ENCODE results near the gene CUX1.
"Not testable (repeated sequence)": the region's sequence is repeated elsewhere in the genome, so short reads cannot be mapped to it uniquely, and the experiment has no call there.

Gene CUX1

DNA sequence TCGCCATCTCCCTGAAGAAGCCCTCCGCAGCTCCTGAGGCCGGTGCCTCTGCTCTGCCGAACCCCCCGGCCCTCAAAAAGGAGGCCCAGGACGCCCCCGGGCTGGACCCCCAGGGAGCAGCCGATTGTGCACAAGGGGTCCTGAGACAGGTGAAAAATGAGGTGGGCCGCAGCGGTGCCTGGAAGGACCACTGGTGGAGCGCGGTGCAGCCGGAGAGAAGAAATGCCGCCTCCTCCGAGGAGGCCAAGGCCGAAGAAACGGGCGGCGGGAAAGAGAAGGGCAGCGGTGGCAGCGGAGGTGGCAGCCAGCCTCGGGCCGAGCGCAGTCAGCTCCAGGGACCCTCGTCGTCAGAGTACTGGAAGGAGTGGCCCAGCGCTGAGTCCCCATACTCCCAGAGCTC lies 384.1 kb downstream of the CUX1 start:
- no peak for DNase-seq

DNA sequence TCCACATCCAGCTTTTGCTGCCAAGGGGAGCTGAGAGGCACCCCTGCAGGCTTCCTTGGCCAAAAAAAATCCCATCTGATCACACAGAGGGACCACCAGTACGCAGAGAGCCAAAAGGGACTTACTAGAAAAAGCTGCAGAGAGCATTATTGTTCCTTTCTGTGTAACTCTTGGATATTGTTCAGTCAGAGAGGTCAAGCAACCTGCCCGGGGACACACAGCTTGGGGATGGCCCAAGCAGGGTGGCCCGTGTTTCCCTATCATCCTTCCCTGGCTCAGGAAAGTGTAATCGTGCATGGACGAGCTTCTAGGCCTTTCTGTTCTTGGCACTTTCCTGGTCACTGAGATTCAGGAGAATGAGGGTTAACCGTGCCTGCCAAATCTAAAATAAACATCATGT lies 385.1 kb downstream of the CUX1 start:
- DNase-seq, result no peak

DNA sequence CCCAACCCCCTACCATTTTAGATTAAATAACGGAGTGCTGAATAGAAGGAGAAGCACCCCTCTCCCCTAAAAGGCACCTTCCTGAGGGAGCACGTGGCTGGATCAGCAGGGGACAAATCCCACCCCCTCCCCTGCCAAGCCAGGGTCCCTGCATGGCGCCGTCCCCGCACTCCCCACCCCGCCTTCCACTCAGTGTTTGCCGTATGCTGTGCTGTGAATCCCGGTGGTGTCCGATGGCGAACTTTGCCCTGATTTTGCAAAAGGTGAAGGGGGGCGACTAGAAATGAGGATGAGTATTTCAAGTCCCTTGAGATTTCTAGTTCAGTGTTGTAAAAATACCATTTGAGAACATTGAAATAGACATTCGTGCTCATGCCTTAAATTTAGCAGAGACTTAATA lies 385.8 kb downstream of the CUX1 start:
- DNase-seq, result no peak

DNA sequence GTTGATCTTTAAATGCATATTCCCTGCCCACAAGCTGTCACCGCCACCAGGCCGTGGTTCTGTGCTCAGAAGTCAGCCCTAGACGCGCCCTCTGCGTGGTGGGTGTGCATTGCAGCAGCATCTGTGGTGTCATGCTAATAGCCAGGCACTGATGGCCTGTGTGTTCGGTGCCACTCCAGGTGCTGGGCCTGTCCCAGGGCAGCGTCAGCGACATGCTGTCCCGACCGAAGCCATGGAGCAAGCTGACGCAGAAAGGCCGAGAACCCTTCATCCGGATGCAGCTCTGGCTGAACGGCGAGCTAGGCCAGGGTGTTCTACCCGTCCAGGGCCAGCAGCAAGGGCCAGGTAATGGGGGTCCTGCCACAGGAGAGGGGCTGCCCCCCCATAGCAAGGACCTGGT lies 386.8 kb downstream of the CUX1 start:
- no peak for DNase-seq

DNA sequence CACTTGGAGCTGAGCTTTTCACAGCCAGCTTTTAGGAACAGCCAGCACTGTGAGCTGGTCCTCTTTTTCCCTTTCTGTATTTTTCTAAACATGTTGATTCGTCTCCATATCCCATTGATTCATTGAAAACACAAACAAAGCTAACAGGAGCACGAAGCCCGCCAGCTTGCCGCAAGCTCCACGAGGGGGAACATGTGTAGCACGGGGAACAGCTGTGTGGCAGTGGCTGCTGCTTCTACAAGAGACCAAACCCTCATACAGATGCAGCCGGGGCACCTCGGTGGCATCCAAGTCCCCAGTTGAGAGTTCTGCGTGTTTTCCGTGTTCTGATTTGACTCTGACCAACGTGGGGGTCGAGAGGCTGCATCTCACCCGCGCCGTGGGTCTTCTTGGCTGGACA lies 388.5 kb downstream of the CUX1 start:
- DNase-seq, result no peak

DNA sequence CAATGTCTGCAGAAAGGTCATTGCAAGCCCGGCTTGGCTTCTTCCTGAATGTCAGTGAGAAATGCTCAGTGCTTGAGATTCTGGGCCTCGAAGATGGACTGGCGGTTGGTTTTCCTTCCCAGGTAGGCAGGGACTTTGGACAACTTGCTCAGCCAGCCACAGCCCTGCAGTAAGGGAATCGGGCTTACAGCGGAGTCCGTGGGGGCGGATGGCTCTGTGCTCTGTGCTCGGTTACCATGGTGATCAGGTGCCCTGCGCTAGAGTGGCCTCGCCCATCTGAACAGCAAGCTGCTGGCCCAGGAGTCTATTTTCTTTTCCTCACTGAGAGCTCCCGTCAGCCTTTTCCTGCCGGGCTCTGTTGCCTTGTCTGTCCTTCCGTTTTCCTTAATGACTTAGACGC lies 391.4 kb downstream of the CUX1 start:
- DNase-seq, result peak; percentile 10

DNA sequence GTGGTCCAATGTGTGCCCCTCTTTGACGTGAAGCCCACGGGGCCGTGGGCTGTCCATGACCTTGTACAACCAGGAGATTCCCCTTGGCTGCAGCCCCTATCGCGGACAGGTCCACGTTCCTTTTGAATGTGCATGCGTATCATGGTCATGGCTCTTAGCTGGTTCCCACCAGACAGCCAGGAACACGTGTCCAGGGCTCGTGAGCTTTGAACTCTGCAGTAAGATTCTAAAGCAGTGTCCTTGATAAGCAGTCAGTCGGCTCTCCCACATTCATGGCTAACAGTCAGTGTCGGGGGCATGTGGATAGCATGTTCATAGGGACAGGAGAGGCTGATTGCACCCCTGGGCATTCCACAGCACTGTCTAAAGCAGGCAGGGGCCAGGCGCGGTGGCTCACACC lies 393.4 kb downstream of the CUX1 start:
- DNase-seq, result no peak

GRCh38 chr7:102211590-102212550 lies 394.4 kb downstream of the CUX1 start:
- no peak for DNase-seq

DNA sequence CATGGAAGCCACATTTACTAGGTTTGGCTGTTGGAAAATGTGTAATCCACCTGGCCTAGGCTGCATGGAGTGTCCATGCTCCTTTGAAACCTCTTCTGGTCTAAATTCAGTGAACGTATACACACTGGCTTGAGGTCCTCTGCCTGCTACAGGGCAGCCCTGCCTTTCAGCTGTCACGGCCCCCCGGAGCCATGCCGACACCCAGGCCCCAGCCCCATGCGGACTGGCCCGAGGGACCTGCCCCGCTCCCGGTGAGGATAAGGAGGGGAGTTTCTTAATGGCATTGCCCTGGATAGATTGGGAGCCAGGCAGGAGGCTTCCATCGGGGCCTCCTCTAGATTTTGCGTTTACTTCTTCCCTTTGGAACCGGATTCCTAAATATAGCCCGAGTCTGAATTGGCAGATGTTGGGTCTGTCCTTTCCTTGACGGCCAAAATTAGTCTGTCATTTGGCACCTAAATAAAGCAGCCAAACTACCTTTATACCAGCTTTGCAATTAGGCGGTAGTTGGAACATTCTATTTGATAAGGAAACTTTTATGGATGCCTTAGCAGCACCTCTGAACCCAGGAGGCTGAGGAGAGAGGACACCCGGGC lies 397.1 kb downstream of the CUX1 start:
- peak; percentile 16 for DNase-seq

GRCh38 chr7:102215256-102215655 lies 397.8 kb downstream of the CUX1 start:
- peak; percentile 56 for DNase-seq

DNA sequence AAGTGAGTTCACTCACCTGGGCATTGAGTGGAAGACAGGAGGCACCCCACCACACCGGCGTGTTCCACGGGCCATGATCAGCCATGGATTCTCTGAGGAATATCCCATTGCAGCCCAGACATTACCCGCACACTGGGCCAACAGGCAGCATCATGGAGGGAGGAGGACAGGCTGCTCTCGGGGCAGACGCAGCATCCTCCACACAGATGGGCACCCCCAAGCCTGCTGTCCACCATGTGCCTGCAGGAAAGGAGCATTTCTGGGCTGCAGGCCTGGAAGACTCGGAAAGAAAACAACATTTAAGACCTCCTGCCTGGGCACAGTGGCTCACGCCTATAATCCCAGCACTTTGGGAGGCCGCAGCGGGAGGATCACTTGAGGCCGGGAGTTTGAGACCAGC lies 398.3 kb downstream of the CUX1 start:
- DNase-seq, result peak; percentile 35

DNA sequence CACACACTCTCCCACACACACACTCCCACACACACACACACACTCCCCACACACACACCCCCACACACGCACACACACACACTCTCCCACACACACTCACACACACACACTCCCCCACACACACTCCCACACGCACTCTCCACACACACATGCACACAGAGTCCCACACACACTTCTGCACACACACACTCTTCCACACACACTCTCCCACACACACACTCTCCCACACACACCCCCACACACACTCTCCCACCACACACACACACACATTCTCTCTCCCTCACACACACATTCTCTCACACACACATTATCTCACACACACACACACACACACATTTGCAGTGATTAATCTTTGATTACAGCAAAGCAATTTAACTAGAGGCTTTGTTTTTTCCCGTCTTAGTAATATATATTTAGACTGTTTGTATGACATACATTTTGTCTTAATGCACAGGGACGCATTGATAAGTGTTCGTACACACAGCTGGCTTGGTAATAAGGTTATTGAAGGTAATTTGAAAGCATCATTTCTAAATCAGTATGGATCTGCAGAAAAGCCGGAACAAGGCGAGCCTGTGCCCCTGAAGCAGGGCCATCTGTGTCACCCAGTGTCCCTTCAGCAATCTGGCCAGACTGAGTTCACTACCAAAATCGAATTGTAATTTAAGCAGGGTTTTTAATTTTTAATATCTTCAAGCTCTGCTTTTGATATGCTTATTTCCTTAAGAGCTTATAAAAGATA lies 399.3 kb downstream of the CUX1 start:
- DNase-seq, result no peak

GRCh38 chr7:102220229-102220850 lies 402.9 kb downstream of the CUX1 start:
- no peak for DNase-seq

GRCh38 chr7:102220960-102221800 lies 403.8 kb downstream of the CUX1 start:
- peak; percentile 50 for DNase-seq

DNA sequence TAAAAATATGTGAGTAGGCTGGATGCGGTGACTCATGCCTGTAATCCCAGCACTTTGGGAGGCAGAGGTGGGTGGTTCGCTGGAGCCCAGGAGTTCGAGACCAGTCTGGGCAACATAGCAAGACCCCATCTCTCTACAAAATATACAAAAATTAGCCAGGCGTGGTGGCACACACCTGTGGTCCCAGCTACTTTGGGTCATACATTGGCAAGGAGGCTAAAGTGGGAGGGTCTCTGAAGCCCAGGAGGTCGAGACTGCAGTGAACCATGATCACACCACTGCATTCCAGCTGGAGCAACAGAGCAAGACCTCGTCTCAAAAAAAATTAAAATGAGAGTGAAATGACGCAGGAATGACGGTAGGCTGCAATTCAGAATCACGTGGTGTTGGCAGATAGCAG lies 404.5 kb downstream of the CUX1 start:
- DNase-seq, result no peak

- DNase-seq, result no peak
Measured at GRCh38 chr7:102222445-102222844, 405.0 kb downstream of the CUX1 start.

- no peak for DNase-seq
Measured at GRCh38 chr7:102223184-102223583, 405.8 kb downstream of the CUX1 start.

GRCh38 chr7:102225025-102225424 lies 407.6 kb downstream of the CUX1 start:
- DNase-seq, result no peak

DNA sequence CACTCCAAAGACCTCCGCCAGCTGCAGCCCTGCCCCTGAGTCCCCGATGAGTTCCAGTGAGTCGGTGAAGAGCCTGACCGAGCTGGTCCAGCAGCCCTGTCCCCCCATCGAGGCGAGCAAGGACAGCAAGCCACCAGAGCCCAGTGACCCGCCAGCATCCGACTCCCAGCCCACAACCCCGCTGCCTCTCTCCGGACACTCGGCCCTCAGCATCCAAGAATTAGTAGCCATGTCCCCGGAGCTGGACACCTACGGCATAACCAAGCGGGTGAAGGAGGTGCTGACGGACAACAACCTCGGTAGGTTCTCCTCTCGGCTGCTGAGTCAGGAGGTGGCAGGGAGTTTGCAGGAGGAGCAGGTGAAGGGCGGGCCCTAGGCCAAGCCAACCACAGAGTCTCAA lies 409.9 kb downstream of the CUX1 start:
- no peak for DNase-seq

DNA sequence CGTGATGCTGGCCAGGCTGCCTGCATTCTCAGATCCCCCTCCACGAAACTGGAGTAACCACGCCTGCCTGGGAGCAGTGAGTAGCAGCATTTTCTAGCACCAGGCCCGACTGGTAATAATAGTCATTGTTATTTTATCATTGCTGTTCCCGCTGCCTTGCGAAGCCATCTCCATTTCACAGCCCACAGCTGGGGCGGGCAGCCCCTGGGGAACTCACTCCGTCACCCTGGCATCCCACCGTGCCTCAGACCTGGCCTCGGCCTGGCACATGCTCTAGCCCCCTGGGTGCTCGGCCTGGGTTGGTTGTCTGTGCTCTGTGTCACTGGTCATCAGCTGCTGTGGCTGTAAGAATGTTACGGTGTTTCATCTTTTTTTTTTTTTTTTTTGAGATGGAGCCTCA lies 411.5 kb downstream of the CUX1 start:
- no peak for DNase-seq

DNA sequence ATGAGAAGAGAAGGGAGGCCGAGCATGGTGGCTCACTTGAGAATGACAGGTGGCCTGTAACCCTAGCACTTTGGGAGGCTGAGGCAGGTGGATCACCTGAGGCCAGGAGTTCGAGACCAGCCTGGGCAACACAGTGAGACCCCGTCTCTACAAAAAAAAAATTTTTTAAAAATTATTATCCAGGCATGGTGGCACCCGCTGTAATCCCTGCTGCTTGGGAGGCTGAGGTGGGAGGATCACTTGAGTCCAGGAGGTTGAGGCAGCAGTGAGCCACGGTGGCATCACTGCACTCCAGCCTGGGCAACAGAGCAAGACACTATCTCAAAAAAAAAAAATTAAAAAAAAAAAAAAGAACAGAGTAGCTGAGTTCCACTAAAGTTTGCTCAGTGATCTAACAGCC lies 412.7 kb downstream of the CUX1 start:
- DNase-seq, result not testable (repeated sequence)

GRCh38 chr7:102230593-102230992 lies 413.2 kb downstream of the CUX1 start:
- no peak for DNase-seq
